ENCODE measurements around the gene LAIR2. TPM values are rescaled to one million over a fixed set of nuclear protein-coding genes. Genes with fewer than 3 reads are reported as not detected.

The LAIR2 gene
- total and polyA plus RNA-seq, 2 of the 13 experiments (the other 11 are each of a cell fraction or from before 2014, with no cell fraction given) = 1.3 to 1.9 TPM

- TF ChIP-seq ZMAT5 (CRISPR knock-in tag; IDR thresholded peaks at IDR 0.05; ENCODE audit: borderline replicate concordance, low read depth) = no peak; the same call in 1 of the 2 replicates
- TF ChIP-seq RBFOX2 (IDR thresholded peaks at IDR 0.05; ENCODE audit: low read depth, low read length) = peak; percentile 90
- TF ChIP-seq, protein P1, sequence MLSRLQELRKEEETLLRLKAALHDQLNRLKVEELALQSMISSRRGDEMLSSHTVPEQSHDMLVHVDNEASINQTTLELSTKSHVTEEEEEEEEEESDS (CRISPR knock-in tag; IDR thresholded peaks at IDR 0.05; ENCODE audit: borderline replicate concordance) = peak; percentile 76; the same call in 1 of the 2 replicates
- peak; percentile 76 for TF ChIP-seq HNF1B (CRISPR knock-in tag; IDR thresholded peaks at IDR 0.05)
- TF ChIP-seq ZSCAN30 (CRISPR knock-in tag; IDR thresholded peaks at IDR 0.05) = no peak
- 0 out of 2 replicates have a peak, but pooled peaks have one; percentile 64 for TF ChIP-seq ZSCAN5A (CRISPR knock-in tag; IDR thresholded peaks at IDR 0.05; ENCODE audit: borderline replicate concordance)
- no peak for TF ChIP-seq ERF (CRISPR knock-in tag; IDR thresholded peaks at IDR 0.05)
- TF ChIP-seq HBP1 (CRISPR knock-in tag; IDR thresholded peaks at IDR 0.05; ENCODE audit: low read depth) = no peak
- TF ChIP-seq, protein P2, sequence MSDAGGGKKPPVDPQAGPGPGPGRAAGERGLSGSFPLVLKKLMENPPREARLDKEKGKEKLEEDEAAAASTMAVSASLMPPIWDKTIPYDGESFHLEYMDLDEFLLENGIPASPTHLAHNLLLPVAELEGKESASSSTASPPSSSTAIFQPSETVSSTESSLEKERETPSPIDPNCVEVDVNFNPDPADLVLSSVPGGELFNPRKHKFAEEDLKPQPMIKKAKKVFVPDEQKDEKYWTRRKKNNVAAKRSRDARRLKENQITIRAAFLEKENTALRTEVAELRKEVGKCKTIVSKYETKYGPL (CRISPR knock-in tag; IDR thresholded peaks at IDR 0.05) = no peak
- no peak for TF ChIP-seq ZNF446 (CRISPR knock-in tag; IDR thresholded peaks at IDR 0.05)
- TF ChIP-seq PRDM10 (CRISPR knock-in tag; IDR thresholded peaks at IDR 0.05; ENCODE audit: low read depth) = no peak
- TF ChIP-seq ZNF773 (CRISPR knock-in tag; IDR thresholded peaks at IDR 0.05; ENCODE audit: borderline replicate concordance) = no peak
- TF ChIP-seq ZXDC (CRISPR knock-in tag; IDR thresholded peaks at IDR 0.05) = 0 out of 2 replicates have a peak, but pooled peaks have one; percentile 75
- TF ChIP-seq MTA1 (CRISPR knock-in tag; IDR thresholded peaks at IDR 0.05; ENCODE audit: borderline replicate concordance) = no peak
Measured at GRCh38 chr19:54462655-54463530, 39.7 kb upstream of the LAIR2 start (continued).
